ENCODE results near the gene COX11. TPM values are rescaled to one million over a fixed set of nuclear protein-coding genes. Genes with fewer than 3 reads are reported as not detected.

COX11 gene, protein sequence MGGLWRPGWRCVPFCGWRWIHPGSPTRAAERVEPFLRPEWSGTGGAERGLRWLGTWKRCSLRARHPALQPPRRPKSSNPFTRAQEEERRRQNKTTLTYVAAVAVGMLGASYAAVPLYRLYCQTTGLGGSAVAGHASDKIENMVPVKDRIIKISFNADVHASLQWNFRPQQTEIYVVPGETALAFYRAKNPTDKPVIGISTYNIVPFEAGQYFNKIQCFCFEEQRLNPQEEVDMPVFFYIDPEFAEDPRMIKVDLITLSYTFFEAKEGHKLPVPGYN
- 41.0 and 67.6 TPM in 2 replicates for total RNA-seq

GRCh38 chr17:54968262-54968987 lies at the start of gene COX11, which contains the start of gene STXBP4:
COX11 (minus strand) TSS chr17:54968654; CDS start chr17:54968646, 8 bp downstream.
STXBP4 (plus strand) TSS chr17:54968765; CDS start chr17:54986220, 17,455 bp downstream.

Other genes with a start within 250 kb of the COX11 start
- 17.5 and 20.7 TPM in 2 replicates for gene TOM1L1, start 67.8 kb downstream of the COX11 start, total RNA-seq
- 6.2 and 9.5 TPM in 2 replicates for gene STXBP4, start 111 bp upstream of the COX11 start, total RNA-seq